ENCODE data around the gene SELE.
A peak's percentile ranks its signal among the peaks of the same experiment; 100 is the strongest.

Gene SELE

GRCh38 chr1:169682071-169682470, 51.8 kb downstream of the SELE start:
- peak; percentile 50 for DNase-seq

GRCh38 chr1:169681140-169681539, 52.7 kb downstream of the SELE start:
- DNase-seq: no peak

- no peak for DNase-seq
Measured at GRCh38 chr1:169680377-169681019, 53.4 kb downstream of the SELE start.

- DNase-seq: no peak
Measured at GRCh38 chr1:169679692-169680091, 54.2 kb downstream of the SELE start.

GRCh38 chr1:169676001-169676400, 57.9 kb downstream of the SELE start:
- DNase-seq: no peak
